Activated T-helper 17 cell treated with anti-CD3 and anti-CD28 coated beads, Interleukin-2, amount 50 U/mL, for 72 hours (primary cell): ENCODE measurements around the gene TRIML2. TPM values are rescaled to one million over a fixed set of nuclear protein-coding genes. Genes with fewer than 3 reads are reported as not detected.

ENCODE experiments used
- ATAC-seq: fragments of 150-1000 bp; cut with Tn5 transposase; replicated peaks from 2 replicates; pipeline ENCODE4 v1.10.0; 2021; ENCODE audit warnings: mild to moderate bottlenecking, moderate library complexity
- H3K27ac Mint-ChIP-seq: one replicate; pipeline ENCODE4 v1.8.0; 2022; ENCODE audit warnings: mixed read lengths
- H3K27me3 Mint-ChIP-seq: one replicate; pipeline ENCODE4 v1.8.0; 2022; ENCODE audit warnings: mixed read lengths
- H3K36me3 Mint-ChIP-seq: one replicate; pipeline ENCODE4 v1.8.0; 2022; ENCODE audit warnings: low read depth, mild to moderate bottlenecking, mixed read lengths
- H3K4me1 Mint-ChIP-seq: one replicate; pipeline ENCODE4 v1.8.0; 2022; ENCODE audit warnings: mixed read lengths
- H3K4me3 Mint-ChIP-seq: one replicate; pipeline ENCODE4 v1.8.0; 2022; ENCODE audit warnings: mild to moderate bottlenecking, mixed read lengths
- H3K9me3 Mint-ChIP-seq: one replicate; pipeline ENCODE4 v1.8.0; 2022; ENCODE audit warnings: mixed read lengths
- total RNA-seq, 2 donors: library from RNA; stranded (reverse); gene quantifications; one replicate each; pipeline ENCODE4 v1.2.3, GENCODE V29; 2022

TRIML2 gene
- total RNA-seq = not detected

DNA sequence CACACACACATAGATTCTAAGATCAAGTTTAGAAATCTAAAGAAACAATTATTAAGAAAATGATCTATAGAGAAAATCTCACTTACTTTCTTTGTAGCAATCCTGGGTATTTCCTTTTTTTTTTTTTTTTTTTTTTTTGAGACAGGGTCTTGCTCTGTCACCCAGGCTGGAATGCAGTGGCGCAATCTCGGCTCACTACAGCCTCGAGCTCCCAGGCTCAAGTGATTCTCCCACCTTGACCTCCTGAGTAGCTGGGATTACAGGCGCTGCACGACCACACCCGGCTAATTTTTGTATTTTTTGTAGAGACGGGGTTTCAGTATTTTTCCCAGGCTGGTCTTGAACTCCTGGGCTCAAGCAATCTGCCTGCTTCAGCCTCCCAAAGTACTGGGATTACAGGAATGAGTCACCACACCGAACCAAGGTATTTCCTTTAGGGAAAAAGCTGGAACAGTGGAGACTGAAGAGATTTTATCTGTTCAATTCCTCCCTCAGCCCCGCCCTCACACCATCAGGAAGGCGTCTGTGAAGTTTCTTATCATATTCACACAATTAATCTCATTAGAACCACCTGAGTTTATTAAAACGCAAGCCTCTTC is at the start of gene TRIML2:
TSS of gene TRIML2 (minus strand) at position 447 of the 599 bp plus-strand sequence. CDS start 4,235 bp downstream, outside the sequence.
- Mint-ChIP-seq H3K4me3 (no peak within 1 kb of the TSS), H3K9me3 (peaks cover 13% of the 10 kb centered on the region), H3K27ac (no peak within 1 kb of the TSS), H3K27me3 (no peaks in the 10 kb centered on the region), H3K36me3 (no peaks in the 10 kb centered on the region), H3K4me1 (no peaks in the 10 kb centered on the region)
- no peak for ATAC-seq

DNA sequence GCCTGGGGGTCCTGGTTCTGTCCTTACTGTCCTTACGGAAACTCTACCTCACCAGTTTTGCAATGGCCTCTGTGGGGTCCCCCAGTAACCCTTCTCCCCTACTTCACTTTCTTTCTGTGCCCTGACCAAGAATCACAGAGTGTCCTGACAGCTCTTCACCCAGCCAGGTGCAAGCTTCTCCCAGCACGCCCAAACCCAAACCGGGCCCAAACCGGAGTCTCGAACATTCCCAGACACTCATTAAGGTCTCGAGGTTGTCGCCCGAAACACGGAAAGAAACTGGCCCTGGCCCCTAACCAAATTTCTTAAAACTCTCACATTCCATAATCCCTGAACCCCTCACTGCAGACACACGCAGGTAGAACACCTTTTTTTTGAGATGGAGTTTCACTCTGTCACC is 48.9 kb upstream of the TRIML2 start:
- Mint-ChIP-seq H3K4me1 (no peaks in the 10 kb centered on the region), H3K36me3 (no peaks in the 10 kb centered on the region), H3K27ac (no peak overlapping the region)

GRCh38 chr4:188154668-188155405 is 45.4 kb upstream of the TRIML2 start:
- H3K9me3 Mint-ChIP-seq = peaks cover 8% of the 10 kb centered on the region
- H3K4me1 Mint-ChIP-seq = no peaks in the 10 kb centered on the region
- H3K27ac Mint-ChIP-seq = no peak overlapping the region
- no peaks in the 10 kb centered on the region for H3K27me3 Mint-ChIP-seq
- no peak for ATAC-seq
- no peaks in the 10 kb centered on the region for H3K36me3 Mint-ChIP-seq
- H3K4me3 Mint-ChIP-seq = no peak overlapping the region

More for the DNA sequence above, 48.9 kb upstream of the TRIML2 start:
- H3K9me3 Mint-ChIP-seq = peaks cover 12% of the 10 kb centered on the region
- no peak for ATAC-seq
- H3K27me3 Mint-ChIP-seq = no peaks in the 10 kb centered on the region
- no peak overlapping the region for H3K4me3 Mint-ChIP-seq

DNA sequence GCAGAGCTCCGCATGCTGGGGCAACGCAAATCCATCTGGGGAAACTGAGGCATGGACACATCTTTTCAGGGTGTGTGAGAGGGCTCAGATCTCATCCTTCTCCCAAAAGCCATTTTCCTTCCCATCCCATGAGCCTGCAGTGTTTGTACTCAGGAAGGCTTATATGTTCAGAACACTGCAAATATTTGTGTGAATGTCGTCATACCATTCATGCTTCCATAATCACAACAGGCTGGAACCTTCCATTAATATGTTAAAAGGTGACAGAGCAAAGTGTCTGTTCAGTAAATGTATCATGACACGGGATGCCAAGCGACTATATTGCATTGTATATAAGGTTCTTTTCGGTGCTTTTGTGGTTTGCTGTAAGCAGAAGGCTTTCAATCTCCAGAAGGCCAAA is 38.4 kb upstream of the TRIML2 start:
- no peak for ATAC-seq
- no peaks in the 10 kb centered on the region for H3K4me1 Mint-ChIP-seq
- no peaks in the 10 kb centered on the region for H3K36me3 Mint-ChIP-seq
- H3K4me3 Mint-ChIP-seq = no peak overlapping the region
- H3K27ac Mint-ChIP-seq = no peak overlapping the region
- H3K27me3 Mint-ChIP-seq = no peaks in the 10 kb centered on the region
- peaks cover 9% of the 10 kb centered on the region for H3K9me3 Mint-ChIP-seq

DNA sequence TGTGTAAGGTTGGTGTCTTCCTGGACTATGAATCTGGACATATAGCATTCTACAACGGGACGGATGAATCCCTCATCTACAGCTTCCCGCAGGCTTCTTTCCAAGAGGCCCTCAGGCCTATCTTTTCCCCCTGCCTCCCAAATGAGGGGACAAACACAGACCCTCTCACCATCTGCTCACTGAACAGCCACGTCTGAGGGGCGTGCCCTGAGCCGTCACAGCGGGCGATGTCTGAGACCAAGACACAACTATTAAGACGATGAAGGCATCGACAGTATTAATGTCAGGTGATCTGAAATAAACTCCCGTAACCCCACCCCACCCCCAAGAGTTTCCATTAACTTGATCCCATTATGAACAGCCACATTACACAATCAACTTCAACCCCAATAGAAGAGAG is 37.8 kb upstream of the TRIML2 start:
- H3K27ac Mint-ChIP-seq = no peak overlapping the region
- no peaks in the 10 kb centered on the region for H3K36me3 Mint-ChIP-seq
- no peak overlapping the region for H3K4me3 Mint-ChIP-seq
- H3K4me1 Mint-ChIP-seq = no peaks in the 10 kb centered on the region
- peaks cover 9% of the 10 kb centered on the region for H3K9me3 Mint-ChIP-seq
- no peak for ATAC-seq
- H3K27me3 Mint-ChIP-seq = no peaks in the 10 kb centered on the region

- Mint-ChIP-seq H3K4me1 (no peaks in the 10 kb centered on the region), H3K27me3 (no peaks in the 10 kb centered on the region), H3K36me3 (no peaks in the 10 kb centered on the region), H3K9me3 (peaks cover 9% of the 10 kb centered on the region), H3K4me3 (no peak overlapping the region), H3K27ac (no peak overlapping the region)
- no peak for ATAC-seq
These were observed 37.2 kb upstream of the TRIML2 start for GRCh38 chr4:188146618-188147017.

GRCh38 chr4:188145601-188146000 is 36.2 kb upstream of the TRIML2 start:
- no peaks in the 10 kb centered on the region for H3K27me3 Mint-ChIP-seq
- no peak overlapping the region for H3K4me3 Mint-ChIP-seq
- no peaks in the 10 kb centered on the region for H3K36me3 Mint-ChIP-seq
- peaks cover 10% of the 10 kb centered on the region for H3K9me3 Mint-ChIP-seq
- no peaks in the 10 kb centered on the region for H3K4me1 Mint-ChIP-seq
- H3K27ac Mint-ChIP-seq = no peak overlapping the region
- ATAC-seq = no peak

DNA sequence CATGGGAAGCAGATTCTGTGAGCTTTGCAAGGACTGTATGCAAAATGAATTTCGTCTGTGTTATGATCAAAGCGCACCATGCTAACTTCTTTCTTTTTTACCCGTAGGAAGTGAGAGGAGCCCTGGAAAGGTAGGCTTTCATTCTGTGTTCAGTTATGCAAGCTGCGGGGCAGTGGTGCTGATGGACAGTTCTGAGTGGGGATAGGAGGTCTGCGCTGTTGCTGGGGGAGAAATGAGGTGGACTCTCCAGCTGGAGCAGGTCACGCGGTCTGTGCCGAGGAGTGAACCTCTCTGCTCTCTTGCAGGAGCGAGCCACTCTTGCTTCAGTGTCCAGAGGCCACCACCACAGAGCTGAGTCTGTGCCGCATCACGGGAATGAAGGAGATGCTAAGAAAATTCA is 34.3 kb upstream of the TRIML2 start:
- no peak for ATAC-seq
- Mint-ChIP-seq H3K9me3 (peaks cover 13% of the 10 kb centered on the region), H3K4me3 (no peak overlapping the region), H3K36me3 (no peaks in the 10 kb centered on the region), H3K4me1 (no peaks in the 10 kb centered on the region), H3K27ac (no peak overlapping the region), H3K27me3 (no peaks in the 10 kb centered on the region)

DNA sequence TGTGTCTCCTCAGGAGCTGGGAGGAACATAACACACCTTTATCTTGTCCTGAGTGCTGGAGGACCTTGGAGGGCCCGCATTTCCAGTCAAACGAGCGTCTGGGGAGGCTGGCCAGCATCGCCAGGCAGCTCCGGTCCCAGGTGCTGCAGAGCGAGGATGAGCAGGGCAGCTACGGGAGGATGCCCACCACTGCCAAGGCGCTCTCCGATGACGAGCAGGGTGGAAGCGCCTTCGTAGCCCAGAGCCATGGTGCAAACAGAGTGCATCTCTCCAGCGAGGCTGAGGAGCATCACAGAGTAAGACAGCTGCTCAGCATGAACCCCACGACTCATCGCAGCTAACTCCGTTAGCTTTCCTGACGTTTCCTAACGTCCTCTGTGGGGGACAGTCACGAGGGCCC is 30.3 kb upstream of the TRIML2 start:
- H3K9me3 Mint-ChIP-seq = peaks cover 5% of the 10 kb centered on the region
- no peak for ATAC-seq
- no peak overlapping the region for H3K4me3 Mint-ChIP-seq
- H3K27ac Mint-ChIP-seq = no peak overlapping the region
- no peaks in the 10 kb centered on the region for H3K27me3 Mint-ChIP-seq
- H3K4me1 Mint-ChIP-seq = no peaks in the 10 kb centered on the region
- no peaks in the 10 kb centered on the region for H3K36me3 Mint-ChIP-seq

DNA sequence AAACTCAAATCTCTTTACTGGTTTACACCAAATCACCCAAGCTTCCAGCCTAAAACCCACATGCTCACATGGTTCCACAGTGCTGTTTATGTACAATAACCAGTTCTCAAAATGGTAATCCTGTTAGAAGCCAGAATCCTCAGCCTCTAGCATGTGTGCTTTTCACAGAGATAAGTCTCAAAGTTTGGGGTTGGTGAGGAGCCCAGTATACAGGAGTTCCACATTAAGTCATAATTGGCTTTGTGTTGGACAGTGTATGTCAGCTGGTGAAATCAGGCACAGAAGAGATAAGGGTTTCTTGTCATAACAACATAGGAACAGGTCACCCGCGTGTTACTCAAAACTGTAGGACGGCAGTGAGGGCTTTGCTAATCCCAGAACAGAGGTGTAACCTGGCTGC is 29.7 kb upstream of the TRIML2 start, which contains the start of gene TRIML1:
TSS of gene TRIML1 (plus strand) at position 301 of the 400 bp plus-strand sequence. CDS start 118 bp downstream, outside the sequence.
- Mint-ChIP-seq H3K9me3 (peaks cover 3% of the 10 kb centered on the region), H3K27me3 (no peaks in the 10 kb centered on the region), H3K36me3 (no peaks in the 10 kb centered on the region), H3K4me3 (no peak within 1 kb of the TSS), H3K27ac (no peak within 1 kb of the TSS), H3K4me1 (no peaks in the 10 kb centered on the region)
- ATAC-seq = no peak

- Mint-ChIP-seq H3K27me3 (no peaks in the 10 kb centered on the region), H3K4me3 (no peak overlapping the region), H3K9me3 (peaks cover 3% of the 10 kb centered on the region), H3K27ac (no peak overlapping the region), H3K36me3 (no peaks in the 10 kb centered on the region), H3K4me1 (no peaks in the 10 kb centered on the region)
- ATAC-seq = no peak
These were observed 28.8 kb upstream of the TRIML2 start for GRCh38 chr4:188138227-188138626.

DNA sequence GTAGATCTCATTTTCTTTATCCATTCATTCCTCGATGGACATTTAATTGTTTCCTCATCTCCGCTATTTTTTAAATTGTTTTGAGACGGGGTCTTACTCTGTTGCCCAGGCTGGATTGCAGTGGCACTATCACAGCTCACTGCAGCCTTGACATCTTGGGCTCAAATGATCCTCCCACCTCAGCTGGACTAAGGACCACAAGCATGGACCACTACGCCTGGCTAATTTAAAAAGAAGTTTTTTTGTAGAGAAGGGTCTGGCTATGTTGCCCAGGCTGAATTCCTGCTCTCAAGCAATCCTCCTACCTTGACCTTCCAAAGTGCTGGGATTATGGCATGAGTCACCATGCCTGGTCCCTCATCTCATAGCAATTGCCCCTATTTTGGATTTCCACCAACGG is 22.8 kb upstream of the TRIML2 start:
- peaks cover 2% of the 10 kb centered on the region for H3K9me3 Mint-ChIP-seq
- no peaks in the 10 kb centered on the region for H3K27me3 Mint-ChIP-seq
- H3K4me1 Mint-ChIP-seq = no peaks in the 10 kb centered on the region
- H3K36me3 Mint-ChIP-seq = no peaks in the 10 kb centered on the region
- H3K27ac Mint-ChIP-seq = no peak overlapping the region
- ATAC-seq = no peak
- H3K4me3 Mint-ChIP-seq = no peak overlapping the region

DNA sequence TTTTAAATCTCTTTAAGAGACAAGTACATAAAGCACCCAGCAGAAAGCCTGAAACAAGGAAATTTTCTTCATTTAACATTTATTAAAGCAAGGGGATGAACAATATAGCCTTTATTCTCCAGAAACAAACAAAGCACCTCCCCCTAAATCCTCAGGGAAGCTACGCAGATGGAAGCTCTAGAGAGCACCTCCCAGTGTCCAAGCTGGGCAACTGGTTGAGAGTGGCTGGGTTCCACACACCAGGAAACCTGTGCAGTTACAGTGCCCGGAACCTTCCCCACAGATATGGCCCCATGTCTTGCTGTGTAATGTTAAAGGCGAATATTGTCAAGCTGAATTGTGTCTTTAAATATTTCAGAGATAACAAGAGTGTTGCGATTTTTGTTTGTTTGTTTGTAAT is 21.0 kb upstream of the TRIML2 start:
- ATAC-seq = no peak
- Mint-ChIP-seq H3K27me3 (no peaks in the 10 kb centered on the region), H3K27ac (no peak overlapping the region), H3K9me3 (peaks cover 8% of the 10 kb centered on the region), H3K4me1 (no peaks in the 10 kb centered on the region), H3K4me3 (no peak overlapping the region), H3K36me3 (no peaks in the 10 kb centered on the region)

GRCh38 chr4:188127214-188127874 is 17.9 kb upstream of the TRIML2 start:
- Mint-ChIP-seq H3K4me3 (no peak overlapping the region), H3K4me1 (no peaks in the 10 kb centered on the region), H3K27ac (no peak overlapping the region), H3K9me3 (peaks cover 8% of the 10 kb centered on the region), H3K27me3 (no peaks in the 10 kb centered on the region), H3K36me3 (no peaks in the 10 kb centered on the region)
- peak; percentile 48 for ATAC-seq

GRCh38 chr4:188121530-188121929 is 12.1 kb upstream of the TRIML2 start:
- H3K36me3 Mint-ChIP-seq = no peaks in the 10 kb centered on the region
- no peak overlapping the region for H3K4me3 Mint-ChIP-seq
- H3K9me3 Mint-ChIP-seq = peaks cover 11% of the 10 kb centered on the region
- ATAC-seq = no peak
- no peak overlapping the region for H3K27ac Mint-ChIP-seq
- H3K27me3 Mint-ChIP-seq = no peaks in the 10 kb centered on the region
- H3K4me1 Mint-ChIP-seq = no peaks in the 10 kb centered on the region
